Transverse colon (tissue), 4 donors: ENCODE measurements around the gene PDE4D. TPM values are rescaled to one million over a fixed set of nuclear protein-coding genes. Genes with fewer than 3 reads are reported as not detected.

Source experiments
- DNase-seq: peaks from one replicate; pipeline ENCODE4 v3.0.0-alpha.2; 2019
- H3K27ac ChIP-seq, 4 donors: fragments of 200-600 bp; sonication (generic); 2 replicates each; pipeline ENCODE4 v1.5.1; 2016 to 2018; ENCODE audit warnings: inconsistent platforms in 4 of 4
- H3K27me3 ChIP-seq: fragments of 200-600 bp; sonication (generic); 2 replicates; pipeline ENCODE4 v1.5.1; 2017; ENCODE audit warnings: inconsistent platforms
- H3K36me3 ChIP-seq, 4 donors: fragments of 200-600 bp; sonication (generic); 2 replicates each; pipeline ENCODE4 v1.5.1; 2017 to 2019; ENCODE audit warnings: inconsistent platforms in 4 of 4
- H3K4me1 ChIP-seq, 4 donors: fragments of 200-600 bp; sonication (generic); 2 replicates each; pipeline ENCODE4 v1.5.1; 2017 to 2020; ENCODE audit warnings: inconsistent platforms in 4 of 4
- H3K4me3 ChIP-seq, 4 donors: fragments of 200-600 bp; sonication (generic); 1 replicate in 1 of 4; 2 replicates in 3 of 4; pipeline versions ENCODE4 v1.5.1 to v1.6.1; 2017 to 2019; ENCODE audit warnings: inconsistent platforms in 4 of 4
- H3K9me3 ChIP-seq, 2 donors: fragments of 200-600 bp; sonication (generic); 2 replicates each; pipeline ENCODE4 v1.5.1; 2017 to 2019; ENCODE audit warnings: inconsistent platforms in 2 of 2
- CTCF ChIP-seq, 5 experiments: fragments of 200-600 bp in 3 of 5; fragments of 450-650 bp in 2 of 5; sonication (generic) in 3 of 5; IDR thresholded peaks; 1 replicate in 2 of 5; 2 replicates in 3 of 5; pipeline ENCODE4 v1.5.1; 2016 to 2017; ENCODE audit warnings: antibody characterized with exemption in 5 of 5, inconsistent platforms in 3 of 5, mild to moderate bottlenecking in 2 of 5, moderate library complexity in 1 of 5
- EP300 ChIP-seq: sonication (generic); formaldehyde crosslinking; IDR thresholded peaks from one replicate; pipeline ENCODE4 v1.6.1; 2017; ENCODE audit warnings: antibody characterized with exemption, low read depth
- POLR2A ChIP-seq: fragments of 450-650 bp; IDR thresholded peaks from one replicate; pipeline ENCODE4 v1.6.1; 2016; ENCODE audit warnings: antibody characterized with exemption, mild to moderate bottlenecking, moderate library complexity
- POLR2AphosphoS5 ChIP-seq, 3 donors: sonication (generic); formaldehyde crosslinking; IDR thresholded peaks; one replicate each; pipeline ENCODE4 v1.6.1; 2016; ENCODE audit warnings: antibody characterized with exemption in 3 of 3
- WGBS, 2 donors: methylation state at CpG; one replicate each; pipeline ENCODE4 v1.1.5; 2018; ENCODE audit warnings: low coverage in 1 of 2; 5-methylcytosine and 5-hydroxymethylcytosine counted together
- in situ Hi-C, 4 donors: fragments of 200-750 bp; cut with MboI; loops; one replicate each; pipeline versions ENCODE4 v1.15.0 to v1.15.1; 2017; ENCODE audit warnings: low sequenced_read_pairs in 3 of 4, low pct_ligation_motif_present in 1 of 4, low pct_unique_long_range_greater_than_20kb in 1 of 4
- intact Hi-C: fragments of 100-400 bp; cut with DNase I; formaldehyde crosslinking; loops from one replicate; pipeline ENCODE4 v1.15.1; 2023; ENCODE audit warnings: low total_unique reads
- total RNA-seq, 4 donors: library from RNA; depleted of rRNA; stranded (reverse); fragments of >200 nt; gene quantifications; one replicate each; pipeline ENCODE4 v1.1.0, GENCODE V29; 2016

Gene PDE4D
- total RNA-seq, 4 donors from 2014 or later, result 47.0 to 302 (median 73.6) TPM

- Histone ChIP-seq H3K4me1 (peaks cover 0 to 3% (median 0%) of the 10 kb centered on the region in 4 donors), H3K27me3 (no peaks in the 10 kb centered on the region), H3K36me3 (no peaks in the 10 kb centered on the region), H3K4me3 (no peak overlapping the region), H3K9me3 (no peaks in the 10 kb centered on the region), H3K27ac (no peak overlapping the region)
- WGBS, 2 donors, result 88 to 89% methylated on average over 1 of the region's 1 CpG
- TF ChIP-seq POLR2AphosphoS5 (IDR thresholded peaks at IDR 0.05), result no peak
- TF ChIP-seq CTCF (IDR thresholded peaks at IDR 0.05), result no peak
- intact Hi-C loops, result no loop called here
- no peak for DNase-seq
- in situ Hi-C loops, result no loop called here
Observed at GRCh38 chr5:59497207-59497606, 396.3 kb downstream of the PDE4D start.

- TF ChIP-seq POLR2A (no peak), EP300 (no peak), CTCF (IDR thresholded peaks at IDR 0.05) (peak; percentile 14 to 31 (median 29)), POLR2AphosphoS5 (IDR thresholded peaks at IDR 0.05) (no peak)
- in situ Hi-C loops (no loop called here), intact Hi-C loops (no loop called here)
- H3K9me3 ChIP-seq, result no peaks in the 10 kb centered on the region
- no peak for DNase-seq
- H3K4me1 ChIP-seq, result no peaks in the 10 kb centered on the region
- no peak overlapping the region for H3K4me3 ChIP-seq
- H3K27ac ChIP-seq, result no peak overlapping the region
- no peaks in the 10 kb centered on the region for H3K36me3 ChIP-seq
- H3K27me3 ChIP-seq, result no peaks in the 10 kb centered on the region
- 79 to 90% methylated on average over 6 to 17 of the region's 17 CpGs for WGBS, 2 donors
Observed at GRCh38 chr5:59496524-59497134, 396.9 kb downstream of the PDE4D start.

GRCh38 chr5:59491945-59492344 is 401.6 kb downstream of the PDE4D start:
- no peak for DNase-seq
- intact Hi-C loops, result no loop called here
- TF ChIP-seq POLR2AphosphoS5 (IDR thresholded peaks at IDR 0.05), result no peak
- TF ChIP-seq EP300, result no peak
- no peak for TF ChIP-seq POLR2A
- no peak for TF ChIP-seq CTCF (IDR thresholded peaks at IDR 0.05)
- in situ Hi-C loops, result no loop called here
- H3K9me3 ChIP-seq, result no peaks in the 10 kb centered on the region
- no peaks in the 10 kb centered on the region for H3K27me3 ChIP-seq
- no peaks in the 10 kb centered on the region for H3K36me3 ChIP-seq
- peaks cover 0 to 6% (median 2%) of the 10 kb centered on the region in 4 donors for H3K4me1 ChIP-seq
- H3K4me3 ChIP-seq, result no peak overlapping the region
- WGBS, 2 donors, result 91 to 100% methylated on average over 1 of the region's 1 CpG
- no peak overlapping the region for H3K27ac ChIP-seq

- DNase-seq, result no peak
- Histone ChIP-seq H3K27ac (no peak overlapping the region), H3K36me3 (no peaks in the 10 kb centered on the region), H3K9me3 (no peaks in the 10 kb centered on the region), H3K4me3 (no peak overlapping the region), H3K4me1 (peaks cover 0 to 6% (median 2%) of the 10 kb centered on the region in 4 donors), H3K27me3 (no peaks in the 10 kb centered on the region)
- WGBS, 2 donors, result 86 to 87% methylated on average over 1 of the region's 1 CpG
- no peak for TF ChIP-seq EP300
- no peak for TF ChIP-seq POLR2AphosphoS5 (IDR thresholded peaks at IDR 0.05)
- TF ChIP-seq POLR2A, result no peak
- no peak for TF ChIP-seq CTCF (IDR thresholded peaks at IDR 0.05)
- intact Hi-C loops, result loop anchor here (5.0 kb wide), 1 partner anchor 607 kb away; no protein-coding TSS in a partner anchor
- in situ Hi-C loops, result no loop called here
Observed at GRCh38 chr5:59489551-59489950, 404.0 kb downstream of the PDE4D start.
